NCI-H526 (cell line): ENCODE results near the gene RAB7B.

Experiments
- DNase-seq, 2 experiments: peaks; one replicate each; lab custom pipeline; 2025; lab: John Stamatoyannopoulos, UW

The RAB7B gene

DNA sequence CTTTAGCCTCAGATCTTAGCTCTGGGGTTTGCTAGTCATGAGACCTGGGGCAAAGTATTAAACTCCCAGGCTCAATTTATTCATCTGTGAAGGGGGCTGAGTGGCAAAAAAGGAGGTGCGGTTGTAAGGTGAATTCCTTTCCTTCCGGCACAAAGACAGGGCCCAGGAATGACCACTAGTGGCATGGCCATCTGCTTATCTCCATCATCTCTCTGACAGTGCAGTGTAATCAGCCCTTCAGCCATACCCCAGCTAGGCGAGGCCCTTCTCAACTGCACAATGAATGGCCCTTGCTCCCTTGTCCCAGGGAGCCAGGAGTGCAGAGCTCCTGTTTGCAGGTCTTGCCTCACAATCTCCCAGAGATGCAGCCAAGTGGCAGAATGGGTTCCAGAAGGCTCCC lies 54.3 kb downstream of the RAB7B start:
- DNase-seq: no peak

DNA sequence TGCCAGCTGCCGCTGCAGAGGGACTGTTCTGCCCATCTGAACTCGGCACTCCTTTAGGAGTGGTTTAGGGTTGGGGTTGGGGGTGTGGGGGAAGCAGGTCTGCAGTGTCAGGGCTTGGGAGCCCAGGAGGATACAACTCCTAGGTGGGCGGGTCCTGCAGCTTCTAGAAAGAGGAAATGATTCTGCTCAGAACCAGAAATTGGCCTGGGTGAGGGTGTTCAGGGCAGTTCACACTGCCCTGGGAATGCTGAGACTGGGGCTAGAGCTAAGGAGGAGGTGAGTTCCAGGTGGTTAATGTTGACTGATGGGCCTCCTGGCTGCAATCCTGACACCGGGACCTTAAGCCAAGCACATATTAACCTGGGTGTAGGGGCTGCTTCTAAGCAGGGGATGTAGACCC lies 55.2 kb downstream of the RAB7B start:
- DNase-seq: no peak

DNA sequence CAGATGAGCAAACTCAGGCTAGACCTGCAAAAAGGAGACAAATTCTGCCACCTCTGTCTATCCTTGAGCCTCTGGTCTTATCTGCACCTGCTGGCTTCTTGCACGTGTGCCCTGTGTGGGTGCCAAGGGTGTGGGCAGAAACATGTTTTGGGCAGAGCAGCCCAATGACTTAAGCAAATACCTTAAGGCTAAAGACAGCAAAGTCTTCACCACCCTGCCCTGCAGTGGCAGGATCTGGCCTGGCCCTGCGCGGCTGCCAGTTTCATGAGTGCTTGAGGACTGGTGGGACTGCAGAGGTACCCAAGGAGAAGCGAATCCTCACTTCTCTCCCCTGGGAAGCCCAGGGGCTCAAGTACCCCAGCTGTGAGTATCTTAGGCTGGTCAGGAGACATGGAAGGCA lies 56.2 kb downstream of the RAB7B start:
- DNase-seq: no peak

DNA sequence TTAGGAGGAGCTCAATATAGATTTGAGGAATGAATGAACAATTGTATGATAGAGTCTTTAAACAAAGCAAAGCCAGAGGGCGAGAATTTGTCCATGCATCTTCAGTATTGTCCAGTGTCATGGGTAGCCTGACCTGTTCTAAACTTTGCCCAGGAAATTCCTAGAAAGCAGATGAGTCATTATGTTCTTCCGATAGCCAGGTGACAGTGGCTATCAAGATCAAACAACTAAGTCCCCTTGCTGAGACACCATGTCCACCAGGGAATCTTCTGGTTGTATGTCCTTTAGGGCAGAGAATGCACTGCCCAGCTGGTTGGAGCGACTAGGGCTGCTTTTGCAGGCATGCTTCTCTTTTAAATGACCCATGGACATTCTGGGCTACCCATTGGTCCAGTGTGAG lies 58.1 kb downstream of the RAB7B start:
- DNase-seq: no peak

DNA sequence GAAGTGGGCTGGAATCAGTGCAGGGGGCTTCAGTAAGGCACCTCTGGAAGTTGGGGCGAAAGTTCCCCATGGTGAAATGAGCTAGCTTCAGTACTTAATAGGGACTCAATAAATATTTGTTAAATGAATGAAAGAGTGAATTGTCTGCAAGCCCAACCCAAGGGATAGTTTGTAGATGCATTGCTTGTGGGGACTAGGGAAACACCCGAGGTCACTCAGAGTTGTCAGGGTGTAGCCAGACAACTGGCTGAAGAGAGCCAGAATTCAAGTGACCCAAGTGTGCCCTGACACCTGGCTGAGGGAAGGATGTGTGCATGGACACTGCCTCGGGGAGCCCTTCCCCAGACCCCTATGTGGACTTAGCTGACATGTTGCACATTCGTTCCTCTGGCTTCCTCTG lies 58.7 kb downstream of the RAB7B start:
- DNase-seq: no peak

DNA sequence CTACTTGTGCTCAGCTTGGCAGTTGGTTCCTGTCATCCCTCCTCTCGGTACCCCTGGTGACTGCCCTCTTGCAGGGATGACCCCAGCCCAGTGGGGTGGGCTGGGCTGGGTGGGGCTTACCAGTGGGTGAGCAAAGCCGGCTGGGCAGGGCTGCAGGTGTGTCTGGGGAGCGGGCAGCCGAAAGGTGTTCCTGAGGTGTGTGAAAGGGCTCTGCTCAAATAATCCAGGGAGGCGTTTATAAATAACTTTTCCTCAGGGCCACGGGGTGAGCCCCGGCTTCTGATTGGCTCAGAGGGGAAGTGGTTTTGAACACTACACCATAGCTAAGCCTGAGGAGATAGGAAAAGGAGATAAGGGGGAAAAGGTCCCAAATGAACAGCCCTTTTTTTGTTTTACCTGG lies 60.0 kb downstream of the RAB7B start, which contains the start of gene SLC26A9:
Gene SLC26A9, minus strand, starts transcription at position 212 of the 400 bp plus-strand sequence. CDS start 7,636 bp downstream, outside the sequence.
- no peak for DNase-seq

DNA sequence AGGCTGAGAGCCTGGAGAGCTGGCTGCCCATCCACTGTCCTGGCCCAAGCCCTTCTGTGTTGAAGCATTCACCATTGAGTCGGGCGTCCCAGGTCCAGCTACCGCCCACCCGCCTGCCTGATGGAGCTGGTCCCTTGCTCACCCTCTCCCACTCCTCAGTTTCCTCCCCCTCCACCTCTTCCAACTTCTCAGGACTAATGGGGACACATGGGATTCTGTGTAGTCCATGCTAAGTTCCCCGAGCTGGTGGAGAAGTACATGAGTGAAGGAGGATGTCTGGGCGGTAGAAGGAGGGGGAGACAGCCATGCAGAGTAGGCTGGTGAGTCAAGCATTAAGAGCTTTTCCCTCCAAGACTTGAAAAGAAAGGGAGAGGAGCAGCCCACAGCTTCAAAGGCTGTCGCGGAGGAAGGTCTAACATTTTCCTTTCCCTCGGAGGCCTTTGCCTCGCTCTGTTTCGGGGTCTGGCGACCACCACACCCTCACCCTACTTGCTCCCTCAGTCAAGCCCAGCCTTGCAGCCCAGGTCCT lies 60.5 kb downstream of the RAB7B start:
- no peak for DNase-seq

DNA sequence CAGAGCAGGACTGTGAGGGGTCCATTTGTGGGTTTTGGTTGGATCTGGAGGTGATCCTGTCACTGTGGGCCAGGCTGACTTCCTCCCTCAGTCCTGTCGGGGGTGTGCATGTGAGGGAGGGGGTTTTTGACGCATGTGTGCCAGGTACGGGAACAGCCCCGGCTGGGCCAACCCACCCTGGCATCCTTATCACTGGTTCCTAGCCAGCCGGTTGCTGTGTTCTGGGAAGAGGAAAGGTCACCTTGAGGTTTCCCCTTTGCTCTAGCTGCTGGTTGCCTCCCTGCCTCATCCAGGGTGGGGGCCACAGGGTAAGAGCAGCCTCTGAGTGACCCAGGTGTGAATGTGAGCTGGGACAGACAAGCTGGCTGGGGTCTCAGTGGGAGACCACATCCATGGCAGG lies 62.5 kb downstream of the RAB7B start:
- DNase-seq: no peak

DNA sequence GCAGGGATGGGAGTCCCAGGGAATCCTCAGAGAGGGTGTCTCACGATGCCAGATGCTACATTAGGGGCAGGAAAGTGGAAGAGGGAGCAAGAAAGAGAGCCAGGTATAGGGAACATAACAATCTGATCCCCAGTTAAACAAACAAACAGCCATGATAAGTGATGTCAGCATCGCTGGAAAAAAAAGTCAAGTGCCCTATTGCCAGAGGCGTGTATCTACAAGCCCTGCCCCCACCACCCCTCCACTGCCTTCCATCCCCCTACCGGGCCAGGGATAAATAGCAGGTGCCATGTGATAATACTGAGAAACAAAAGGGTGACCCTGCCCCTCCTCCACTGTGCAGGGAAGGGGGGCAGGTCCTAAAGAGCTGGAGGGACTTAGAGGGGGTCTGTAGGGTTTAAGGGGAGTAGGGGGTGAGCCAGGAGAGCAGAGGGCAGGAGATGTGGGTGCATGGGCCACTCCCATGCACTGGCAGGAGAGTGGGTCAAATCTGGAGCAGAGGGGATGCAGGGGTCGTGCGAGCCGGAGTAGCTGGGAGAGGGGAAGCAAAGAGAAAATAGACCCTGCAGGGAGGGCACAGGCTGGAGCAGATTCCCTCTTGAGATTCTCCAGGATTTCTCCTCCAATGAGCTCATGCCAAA lies 63.4 kb downstream of the RAB7B start:
- DNase-seq: peak; percentile 58 to 71

DNA sequence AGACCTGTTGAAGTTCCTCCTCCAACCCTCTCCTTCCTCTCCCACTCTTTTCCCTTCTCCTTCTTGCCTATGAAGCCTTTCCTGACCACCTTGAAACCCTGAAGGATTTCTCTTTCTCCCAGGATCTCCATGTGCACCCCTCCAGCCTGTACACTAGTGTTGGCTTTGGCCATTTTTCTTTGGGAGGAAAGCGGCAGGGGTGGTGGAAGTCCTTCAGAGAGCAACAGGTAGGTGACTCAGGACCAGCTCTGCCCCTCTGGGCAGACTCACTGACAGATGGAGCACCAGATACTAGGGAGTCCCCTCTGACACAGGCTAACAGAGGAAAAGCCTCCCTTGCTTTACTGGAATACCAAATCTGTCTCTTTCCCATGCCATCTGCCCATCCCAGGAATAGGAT lies 64.5 kb downstream of the RAB7B start:
- no peak for DNase-seq

DNA sequence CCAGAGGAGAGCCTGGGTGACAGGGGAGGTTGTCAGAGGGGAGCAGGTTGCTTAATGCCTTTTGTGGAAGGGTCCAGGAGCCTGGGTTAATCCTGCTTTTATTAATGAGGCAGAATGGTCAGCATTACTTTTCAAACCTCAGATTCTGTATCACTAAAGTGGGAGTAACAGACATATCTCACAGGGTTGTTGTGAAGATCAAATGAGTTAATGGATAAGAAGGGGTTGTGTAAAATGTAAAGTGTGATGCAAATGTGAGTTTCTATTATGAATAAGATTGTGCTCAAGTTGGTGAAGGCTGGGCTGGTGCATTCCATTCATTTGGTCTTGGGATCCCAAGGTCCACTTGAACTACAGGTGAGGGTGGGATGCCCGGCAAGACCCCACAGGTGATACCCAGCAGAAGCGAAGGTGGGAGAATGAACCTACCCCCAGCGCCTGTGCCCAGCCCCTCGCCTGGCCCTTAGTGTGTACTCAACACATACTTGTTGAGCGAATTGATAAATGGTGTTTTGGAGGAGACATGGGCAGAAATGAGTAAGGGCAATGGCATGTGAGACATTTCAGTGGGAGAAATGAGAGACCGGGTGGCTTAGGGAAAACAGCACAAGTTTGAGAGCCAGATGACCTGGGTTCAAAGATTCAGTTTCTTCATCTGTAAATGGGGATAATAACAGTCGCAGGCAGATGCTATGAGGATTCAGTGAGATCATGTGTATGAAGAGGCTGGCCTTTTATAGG lies 66.2 kb downstream of the RAB7B start:
- no peak for DNase-seq

DNA sequence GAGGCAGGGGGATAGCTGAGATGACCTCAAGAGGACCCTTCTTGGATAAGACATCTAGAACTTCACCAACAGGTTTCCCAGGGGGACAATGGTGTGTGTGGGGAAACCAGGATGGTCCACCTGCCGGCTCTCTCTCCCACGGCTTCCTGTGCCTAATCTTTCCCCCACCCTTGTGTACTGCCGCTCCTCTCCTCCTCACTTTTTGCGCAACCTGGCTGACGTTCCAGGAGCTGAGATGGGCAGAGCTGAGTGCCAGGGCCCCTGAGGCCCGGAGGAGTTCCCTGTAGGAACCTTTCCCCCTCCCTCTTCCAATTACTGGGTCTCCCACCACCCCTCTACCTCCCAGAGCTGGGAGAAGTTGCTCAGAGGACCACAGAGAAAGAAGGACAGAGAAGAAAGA lies 66.9 kb downstream of the RAB7B start:
- DNase-seq: no peak

DNA sequence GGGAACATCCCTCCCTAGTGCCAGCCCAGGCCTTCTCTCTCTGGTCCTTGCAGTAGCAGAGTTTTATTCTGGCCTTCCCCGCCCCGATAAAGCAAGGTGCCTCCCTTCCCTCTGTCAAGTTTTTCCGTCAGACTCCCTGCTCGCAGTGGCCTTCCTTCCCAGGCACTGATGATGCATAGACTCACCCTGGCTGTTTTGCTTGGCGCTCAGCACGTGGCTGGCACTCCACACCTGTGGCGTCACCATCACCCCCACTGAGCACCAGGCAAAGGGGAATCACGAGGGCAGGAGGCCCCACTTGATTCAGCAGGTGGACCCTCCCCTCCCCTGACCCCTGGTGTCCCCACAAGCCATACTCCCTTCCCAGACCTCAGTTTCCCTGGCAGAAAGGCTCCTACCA lies 67.3 kb downstream of the RAB7B start:
- no peak for DNase-seq

DNA sequence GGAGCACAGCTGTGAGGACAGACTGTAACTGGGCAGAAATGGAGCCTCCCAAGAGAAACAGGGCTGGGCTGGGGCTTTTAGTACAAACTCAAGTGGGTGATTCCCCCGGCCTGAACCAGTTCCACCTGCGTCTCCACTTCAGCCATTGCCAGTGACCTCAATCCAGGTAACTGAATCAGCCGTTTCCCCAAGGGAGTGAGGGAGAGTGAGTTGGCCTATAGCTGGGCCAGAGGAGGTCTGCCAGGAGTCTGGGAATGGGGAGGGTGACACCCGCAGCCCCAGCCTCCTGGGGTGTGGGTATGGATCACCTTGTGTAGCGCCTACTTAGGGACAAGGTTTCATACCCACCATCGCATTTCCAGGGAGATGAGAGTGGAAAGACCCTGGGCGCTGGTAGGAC lies 68.4 kb downstream of the RAB7B start:
- DNase-seq: no peak

DNA sequence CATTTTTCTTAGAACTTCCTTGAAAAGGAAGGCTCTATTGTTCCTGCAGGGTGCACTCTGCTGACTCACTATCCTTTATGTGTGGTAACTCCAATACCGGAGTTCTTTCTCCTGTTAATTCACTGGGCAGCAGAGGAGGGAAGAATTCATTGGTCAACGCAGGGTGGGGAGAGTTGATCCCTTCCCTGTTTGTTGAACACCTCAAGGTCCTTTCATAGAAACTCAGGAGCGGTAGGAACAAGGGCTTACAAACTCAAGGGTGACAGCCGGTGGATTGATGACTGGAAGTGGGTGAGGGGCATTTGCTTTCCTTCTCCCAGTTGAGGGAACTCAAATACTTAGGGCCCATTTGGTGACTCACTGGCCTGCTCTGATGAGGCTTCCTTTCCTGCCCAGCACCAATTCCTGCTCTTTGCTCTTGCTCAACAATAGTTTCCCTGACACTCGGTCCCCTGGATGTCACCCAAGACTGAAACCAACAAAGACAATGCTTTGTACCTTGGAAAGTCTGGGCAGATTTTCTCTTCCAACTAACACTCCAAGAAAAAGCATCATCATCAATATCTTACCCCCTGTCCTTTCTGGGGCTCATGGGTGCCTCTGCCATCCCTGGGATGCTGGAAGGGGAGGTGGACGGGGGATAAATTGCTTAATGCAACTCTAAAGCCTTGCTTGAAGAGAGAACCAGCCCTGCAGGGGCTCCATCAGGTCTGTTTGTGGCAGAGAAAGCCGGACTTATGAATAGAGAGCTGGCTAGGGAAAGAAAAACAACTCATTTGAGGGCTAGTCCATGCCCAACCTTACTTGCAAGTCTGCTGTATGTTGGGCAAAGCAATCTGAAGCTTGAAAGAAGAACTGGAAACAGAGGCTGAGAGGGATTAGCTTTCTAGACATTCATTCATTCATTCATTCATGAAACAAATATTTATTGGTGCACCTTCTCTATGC lies 69.2 kb downstream of the RAB7B start:
- DNase-seq: no peak

DNA sequence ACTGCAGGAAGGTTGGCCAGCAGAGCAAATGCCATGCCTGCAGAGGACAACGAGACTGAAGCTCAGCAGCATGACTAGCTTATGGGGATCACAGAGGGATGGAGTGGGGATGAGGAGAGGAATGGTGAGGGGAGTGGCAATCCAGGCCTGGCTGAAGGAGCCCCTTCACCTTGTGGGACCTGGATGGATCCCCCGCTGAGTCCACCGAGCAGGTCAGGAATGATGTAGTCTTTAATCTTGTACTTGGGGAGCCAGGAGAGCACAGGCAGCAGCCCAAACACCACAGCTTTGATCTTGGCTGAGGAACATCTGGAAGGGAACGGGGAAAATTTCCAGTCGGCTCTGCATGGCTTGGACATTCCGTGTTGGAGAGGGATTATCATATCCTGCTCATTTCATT lies 70.4 kb downstream of the RAB7B start:
- no peak for DNase-seq

DNA sequence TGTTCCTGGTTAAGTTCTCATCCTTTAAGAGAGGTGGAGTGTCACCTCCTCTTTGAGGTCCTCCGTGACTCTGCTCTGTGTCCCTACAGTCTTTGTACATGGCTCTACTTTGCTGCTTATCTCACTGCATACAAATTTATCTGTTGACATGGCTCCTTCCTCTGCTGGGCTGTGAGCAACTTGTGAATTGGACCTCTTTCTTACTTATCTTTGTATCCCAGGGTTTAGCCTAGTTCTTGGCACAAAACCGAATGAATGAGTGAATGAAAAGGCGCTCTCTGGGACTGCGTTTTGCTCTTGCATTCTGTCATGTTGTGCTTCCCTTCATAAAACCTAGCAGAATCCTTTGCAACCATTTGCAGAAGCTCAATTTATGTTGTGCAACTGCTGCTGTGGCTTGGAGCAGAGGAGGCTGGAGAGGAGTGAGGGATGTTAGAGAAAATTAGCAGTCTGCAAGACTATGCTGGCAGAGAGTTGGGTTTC lies 72.4 kb downstream of the RAB7B start:
- no peak for DNase-seq

DNA sequence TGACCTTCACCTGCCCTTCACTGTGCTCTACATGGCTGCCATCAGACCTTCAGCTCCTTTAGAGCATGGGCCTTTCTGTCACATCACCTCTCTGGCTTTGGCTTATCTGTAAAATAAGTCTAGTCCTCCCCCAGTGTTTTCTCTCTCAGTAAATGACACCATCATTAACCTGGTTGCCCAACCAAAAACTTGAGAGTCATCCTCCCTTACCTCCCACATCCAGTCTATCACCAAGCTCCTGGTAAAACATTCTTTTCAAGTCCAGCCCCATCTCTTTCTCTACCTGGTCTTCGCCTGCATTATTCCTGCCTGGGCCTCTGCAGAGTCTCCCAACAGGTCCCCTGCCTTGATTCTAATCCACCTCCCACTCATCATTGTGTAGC lies 73.0 kb downstream of the RAB7B start:
- no peak for DNase-seq

DNA sequence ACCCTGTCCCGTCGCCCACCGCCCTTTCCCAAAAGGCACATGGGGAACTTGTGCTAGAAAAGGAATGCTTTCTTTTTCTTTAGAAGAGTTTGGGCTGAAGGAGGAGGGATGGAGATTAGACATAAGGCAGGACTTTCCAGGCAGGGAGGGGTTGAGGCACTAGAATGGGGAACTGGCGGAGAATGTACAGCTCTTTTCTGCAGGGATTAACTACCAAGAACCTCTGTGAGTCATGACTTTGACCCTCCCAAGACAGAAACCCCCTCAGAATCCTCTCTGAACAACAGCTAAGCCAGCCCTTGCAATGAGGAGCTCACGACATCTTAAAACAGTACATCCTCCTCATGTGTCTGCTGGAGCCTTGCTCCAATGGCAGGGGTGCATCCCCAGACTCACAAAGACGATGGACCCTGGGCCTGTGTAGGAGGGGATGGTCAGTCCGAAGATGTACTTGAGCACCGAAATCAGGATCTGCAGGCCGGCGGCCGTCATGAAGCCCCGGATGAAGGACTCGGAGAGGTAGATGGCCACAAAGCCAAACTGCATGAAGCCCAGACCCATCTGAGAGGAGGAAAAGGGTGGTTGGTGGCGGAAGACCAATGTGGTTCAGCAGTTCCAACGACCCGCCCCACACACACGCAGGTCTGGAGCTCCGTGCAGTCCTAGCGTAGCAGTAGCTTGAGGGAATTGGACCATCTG lies 73.5 kb downstream of the RAB7B start:
- DNase-seq: no peak

DNA sequence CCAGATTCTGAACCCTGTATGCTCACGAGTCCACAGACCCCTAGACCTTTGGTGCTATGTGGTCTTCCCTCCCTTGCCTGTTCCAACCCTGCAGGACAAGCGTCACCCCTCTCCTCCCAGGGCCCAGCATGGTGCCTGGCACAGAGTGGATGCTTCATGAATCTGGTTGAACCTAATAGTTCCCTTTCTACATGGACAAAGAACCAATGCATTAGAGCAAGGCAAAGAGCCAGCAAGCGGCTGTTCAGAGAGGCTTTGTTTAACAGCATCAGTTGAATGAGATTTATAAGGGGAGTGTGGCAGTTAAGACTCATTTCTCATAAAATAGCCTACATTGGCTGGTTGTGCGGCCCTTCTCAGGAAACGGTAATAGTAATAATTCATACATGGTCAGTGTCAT lies 74.9 kb downstream of the RAB7B start:
- DNase-seq: no peak

DNA sequence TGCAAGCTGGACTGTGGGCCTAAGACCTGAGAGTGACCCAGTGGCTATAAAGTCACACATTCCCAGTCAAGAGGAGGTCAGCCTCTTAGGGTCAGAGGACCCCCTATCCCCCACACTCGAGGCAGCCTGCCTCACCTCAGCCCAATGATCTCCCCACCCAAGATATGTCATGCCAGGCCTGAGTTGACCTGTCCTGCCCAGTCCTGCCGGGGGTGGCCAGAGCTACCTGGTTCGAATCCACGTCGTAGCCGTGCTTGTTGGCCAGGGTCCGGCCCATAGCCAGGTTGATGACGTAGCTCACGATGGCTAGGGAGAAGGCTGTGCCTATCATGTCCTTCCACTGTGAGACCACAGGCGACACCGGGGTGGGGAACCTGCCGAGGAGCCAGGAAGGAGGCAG lies 75.5 kb downstream of the RAB7B start:
- DNase-seq: no peak

DNA sequence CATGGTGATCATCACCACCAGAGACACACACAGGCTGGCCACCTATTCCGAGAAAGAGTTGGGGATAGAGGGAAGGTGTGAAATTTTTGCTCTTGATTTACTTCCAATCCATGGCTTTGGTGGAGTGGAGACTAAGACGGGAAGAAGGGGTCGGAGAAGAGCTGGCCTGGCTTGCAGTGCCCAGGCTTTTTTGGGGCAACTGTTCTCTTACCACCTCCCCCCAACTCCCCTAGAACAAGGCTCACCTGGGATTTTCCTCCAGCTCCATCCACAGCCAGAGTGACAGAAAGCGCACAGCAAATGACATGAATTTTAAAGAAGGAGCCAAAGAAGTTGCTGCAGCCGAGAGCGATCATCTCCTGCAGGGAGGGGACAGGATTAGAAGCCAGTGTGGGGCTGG lies 75.9 kb downstream of the RAB7B start:
- DNase-seq: no peak
